HG03045 (cell line): Measurements from ENCODE around the gene COBL.

Experiments
- ATAC-seq: cut with Tn5 transposase; IDR thresholded peaks from one replicate; pipeline ENCODE4 v1.9.1; 2021; ENCODE audit warnings: mild to moderate bottlenecking, moderate library complexity; ENCODE audit not compliant: unreplicated experiment

The COBL gene

DNA sequence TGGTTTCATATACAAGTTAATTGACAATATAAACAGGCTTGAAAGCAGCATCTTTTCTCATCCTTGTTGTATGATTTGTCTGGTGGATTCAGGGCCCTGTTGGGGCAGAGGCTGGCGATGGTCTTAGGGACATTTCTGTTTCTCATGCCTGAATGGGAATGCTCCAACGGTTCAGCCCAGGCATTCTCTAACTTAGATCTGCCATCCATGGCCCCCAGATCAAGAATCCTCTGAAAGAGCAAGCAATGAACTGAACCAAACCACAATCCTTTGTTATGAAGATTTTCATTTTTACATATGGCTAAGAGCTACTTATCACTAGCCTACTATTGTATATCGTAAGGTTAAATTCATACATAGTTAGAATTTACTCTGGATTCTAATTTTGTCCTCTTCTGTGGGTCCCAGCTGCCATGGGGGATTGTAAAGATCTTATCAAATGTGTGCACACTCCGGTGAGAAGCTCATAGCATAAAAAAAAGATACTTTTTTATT, 163.9 kb downstream of the COBL start:
- ATAC-seq, result no peak

DNA sequence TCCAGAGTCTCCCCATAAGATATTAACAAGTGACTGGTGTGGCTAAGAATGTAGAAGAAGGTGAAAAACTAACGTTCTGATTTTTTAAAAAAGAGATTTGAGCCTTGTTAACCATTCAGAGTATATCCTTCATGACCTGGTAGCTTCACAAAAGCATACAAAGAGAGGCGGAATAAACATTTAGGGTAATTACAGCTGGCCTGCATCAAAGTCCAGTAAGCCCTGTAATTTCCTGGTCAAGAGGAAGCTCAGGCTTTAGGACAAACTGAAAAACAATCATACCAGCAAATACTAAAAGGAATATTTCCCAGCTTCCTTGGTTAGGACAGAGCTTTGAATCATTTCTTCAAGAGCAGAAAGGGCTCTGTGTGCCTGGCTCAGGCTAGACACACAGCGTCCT, 165.2 kb downstream of the COBL start:
- no peak for ATAC-seq

DNA sequence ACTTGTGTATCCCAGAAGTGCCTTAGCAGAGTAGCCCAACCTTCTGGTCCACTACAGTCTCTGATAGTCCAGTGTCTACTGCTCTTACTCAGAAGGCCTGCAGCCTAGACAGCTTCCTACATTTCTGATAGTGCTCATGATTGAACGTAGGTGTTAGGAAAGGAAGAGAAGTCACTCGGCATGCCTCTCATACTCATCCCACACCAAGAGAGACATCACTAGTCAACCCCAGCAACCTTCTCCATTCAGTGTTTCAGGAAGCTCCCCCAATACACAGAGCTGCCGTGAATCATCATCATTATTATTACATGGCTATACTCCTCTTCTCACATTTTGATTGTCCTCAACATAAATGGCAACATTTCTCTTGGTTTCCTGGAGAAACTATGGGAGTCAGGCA, 166.4 kb downstream of the COBL start:
- ATAC-seq, result no peak

DNA sequence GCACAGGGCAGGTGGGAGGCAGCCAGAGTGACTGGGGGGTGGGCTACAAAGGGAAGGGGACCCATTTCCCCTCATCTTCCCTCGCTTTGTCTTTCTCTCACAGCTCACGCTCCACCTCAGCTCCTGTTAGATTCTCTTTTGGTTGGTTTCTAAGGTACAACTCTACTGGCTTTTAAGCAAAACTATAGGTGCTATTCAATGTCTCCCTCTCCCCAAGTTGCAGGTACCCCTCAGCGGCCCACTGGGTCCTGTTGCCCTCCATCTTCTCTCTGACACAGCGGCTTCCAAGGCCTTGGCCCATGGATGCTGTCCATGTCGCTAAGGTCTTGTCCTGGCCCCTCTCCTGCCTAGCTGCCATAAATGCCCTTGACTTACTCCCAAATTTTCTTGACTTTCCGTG, 168.4 kb downstream of the COBL start:
- no peak for ATAC-seq

DNA sequence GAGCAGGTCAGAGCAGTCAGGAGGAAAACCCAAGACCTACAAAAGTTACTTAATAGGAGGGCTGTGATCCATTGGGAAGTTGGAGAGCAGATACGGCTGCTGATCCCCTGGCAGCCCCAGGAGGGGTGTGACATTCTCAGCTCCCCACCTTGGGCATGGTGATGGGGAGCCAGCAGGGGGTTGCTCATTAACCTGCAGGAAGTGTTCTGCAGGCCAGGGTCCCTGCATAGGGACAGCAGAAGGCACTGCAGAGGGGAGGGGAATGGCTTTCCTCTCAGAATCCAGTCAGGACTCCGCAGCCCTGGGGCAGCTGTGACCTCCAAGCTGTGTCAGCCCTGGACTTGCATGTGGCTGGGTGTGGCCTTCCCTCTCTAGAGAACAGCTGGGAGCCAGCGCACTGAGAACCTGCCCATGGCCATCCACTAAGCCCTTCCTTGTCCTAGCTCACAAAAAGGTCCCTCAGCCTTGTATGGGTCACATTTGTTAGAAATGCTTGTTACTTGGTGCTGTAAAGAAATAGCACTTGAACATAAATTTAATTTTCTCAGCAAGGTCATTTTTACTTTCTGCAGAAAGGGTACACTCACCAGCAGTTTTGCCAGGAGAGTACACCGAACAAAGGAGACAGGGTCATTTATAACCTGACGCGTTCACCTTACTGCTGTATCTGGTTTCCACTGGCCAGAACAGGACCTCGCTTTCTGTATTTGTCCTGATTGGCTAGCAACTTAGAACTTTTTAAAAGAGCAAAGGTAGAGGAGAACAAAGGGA, 169.6 kb downstream of the COBL start:
- ATAC-seq, result no peak

DNA sequence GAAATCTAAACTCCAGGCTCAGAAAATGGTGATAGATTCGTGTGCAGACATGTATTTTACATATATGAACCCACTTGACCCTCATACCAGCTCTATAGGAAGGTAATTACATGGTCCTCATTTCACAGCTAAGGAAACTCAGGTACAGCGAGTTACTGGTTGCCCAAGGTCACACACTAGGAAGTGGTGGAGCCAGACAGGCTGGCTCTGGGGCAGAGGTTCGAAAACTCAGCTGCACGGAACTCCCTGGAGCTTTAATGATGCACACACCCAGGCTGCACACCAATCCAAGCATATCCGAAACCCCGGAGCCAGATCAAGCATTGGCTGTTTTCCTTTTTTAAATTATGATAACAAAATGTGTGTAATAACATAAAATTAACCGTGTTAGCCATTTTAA, 172.4 kb downstream of the COBL start:
- ATAC-seq, result no peak

DNA sequence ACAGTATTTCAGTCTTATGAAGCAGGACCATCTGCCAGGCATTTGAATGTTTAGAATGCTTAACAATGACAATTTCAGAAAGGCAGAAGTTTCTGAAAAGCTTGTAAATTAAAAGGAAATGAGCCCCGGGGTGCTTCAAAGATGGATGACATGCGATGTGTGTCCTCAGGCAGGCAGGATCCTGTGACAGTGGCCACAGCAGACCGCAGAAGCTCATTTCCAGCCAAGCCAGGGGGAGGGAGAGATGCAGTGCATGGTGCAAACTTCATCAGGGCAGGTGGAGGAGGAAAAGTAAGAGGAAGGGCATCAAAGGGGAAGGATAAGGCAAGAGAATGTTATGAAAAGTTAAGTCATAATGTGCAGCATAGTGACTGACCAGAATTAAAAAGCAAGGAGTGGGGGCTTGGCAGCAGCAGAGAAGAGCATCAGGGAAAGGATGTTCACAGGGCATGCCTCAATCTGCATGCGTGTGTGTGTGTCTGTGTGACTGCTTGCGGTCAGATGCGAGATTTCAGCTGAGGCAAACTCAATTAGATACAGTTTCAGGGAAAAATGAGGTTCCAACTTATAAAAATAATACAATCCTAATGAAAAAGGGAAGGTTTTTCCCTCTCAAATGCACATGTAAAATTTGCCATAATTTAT, 173.7 kb downstream of the COBL start:
- no peak for ATAC-seq

DNA sequence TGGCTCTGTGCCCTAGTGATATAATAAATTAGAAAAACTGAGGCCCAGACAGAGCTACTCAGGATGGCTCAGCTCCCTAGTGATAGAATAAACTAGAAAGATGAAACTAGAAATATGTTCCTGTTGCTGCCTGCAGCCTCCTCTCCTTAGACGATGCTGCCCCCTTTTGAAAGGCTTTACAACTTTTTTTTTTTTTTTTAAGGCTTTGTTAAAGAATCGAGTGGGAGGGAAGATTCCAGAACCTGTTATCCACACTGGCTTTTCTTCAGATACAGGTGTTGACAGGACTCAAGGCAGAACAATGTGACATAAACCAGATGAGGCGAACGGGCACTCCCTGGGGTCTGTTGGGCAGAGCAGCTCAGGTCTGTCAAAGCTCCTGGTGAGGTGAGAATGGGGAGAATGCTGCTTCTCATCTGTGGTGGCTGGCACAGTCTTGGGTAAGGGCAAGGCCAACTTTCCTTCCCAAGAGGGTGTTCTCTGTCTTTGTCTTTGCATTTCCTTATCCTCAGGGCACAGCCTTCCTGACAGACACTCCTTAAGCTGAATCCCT, 175.1 kb downstream of the COBL start:
- no peak for ATAC-seq

DNA sequence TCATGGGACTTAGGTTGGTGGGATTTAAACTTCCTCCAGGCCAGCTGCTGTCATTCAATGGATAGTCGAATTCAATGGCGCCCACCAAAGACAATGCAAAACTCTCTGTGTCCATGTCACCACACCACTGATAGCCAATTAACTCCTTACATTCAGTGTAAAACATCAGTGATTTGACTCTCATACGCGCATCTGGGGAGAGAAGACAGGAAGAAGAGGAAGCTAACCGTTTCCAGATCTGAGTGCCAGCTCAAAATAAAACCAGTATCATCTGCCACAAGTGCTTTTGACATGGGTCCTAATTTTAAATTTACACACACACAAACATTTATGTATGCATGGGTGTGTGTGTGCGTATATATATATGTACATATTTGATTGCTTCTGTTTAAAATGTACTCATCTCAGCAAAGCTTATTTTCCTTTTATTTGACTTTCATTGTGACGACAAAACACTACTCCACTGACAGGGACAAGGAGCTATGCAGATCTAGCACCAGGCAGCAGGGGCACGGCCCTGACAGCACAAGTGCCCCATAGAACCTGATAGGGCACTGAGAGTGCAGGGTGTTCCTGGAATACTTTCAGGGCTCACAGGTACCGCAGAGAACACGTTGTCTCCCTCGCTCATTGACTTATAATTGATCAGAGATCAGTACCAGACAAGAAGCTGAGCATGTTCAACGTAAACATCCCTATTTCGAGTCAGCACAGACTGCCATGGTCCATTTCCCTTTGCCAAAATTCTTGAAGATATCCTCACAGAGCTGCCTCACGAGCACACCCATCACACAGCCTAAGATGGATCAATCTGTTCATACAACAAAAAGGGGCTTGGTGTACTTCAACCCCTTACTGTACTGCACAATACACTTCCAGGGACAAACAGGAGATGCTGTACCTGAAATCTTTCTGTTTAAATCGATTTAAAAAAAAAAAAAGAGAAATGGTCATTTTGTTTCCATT, 176.1 kb downstream of the COBL start:
- no peak for ATAC-seq

DNA sequence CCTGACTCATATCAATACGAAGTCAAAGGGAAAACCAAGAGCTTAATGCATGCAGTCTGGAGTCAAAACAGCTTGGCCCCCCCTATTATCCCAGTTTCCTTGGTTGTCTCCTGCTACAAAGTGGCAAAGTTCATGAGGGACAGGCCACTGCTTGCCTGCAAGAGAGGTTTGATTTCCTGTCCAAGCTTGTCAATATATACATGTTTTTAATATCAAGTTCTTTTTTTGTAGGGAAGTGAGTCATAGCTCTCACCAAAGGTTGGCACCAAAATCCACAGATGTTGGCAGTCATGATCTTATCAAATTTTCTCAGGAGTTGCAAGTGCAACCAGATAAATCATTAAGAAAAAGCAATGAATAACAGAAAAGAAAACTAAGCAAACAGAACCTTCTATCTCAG, 176.8 kb downstream of the COBL start:
- no peak for ATAC-seq

DNA sequence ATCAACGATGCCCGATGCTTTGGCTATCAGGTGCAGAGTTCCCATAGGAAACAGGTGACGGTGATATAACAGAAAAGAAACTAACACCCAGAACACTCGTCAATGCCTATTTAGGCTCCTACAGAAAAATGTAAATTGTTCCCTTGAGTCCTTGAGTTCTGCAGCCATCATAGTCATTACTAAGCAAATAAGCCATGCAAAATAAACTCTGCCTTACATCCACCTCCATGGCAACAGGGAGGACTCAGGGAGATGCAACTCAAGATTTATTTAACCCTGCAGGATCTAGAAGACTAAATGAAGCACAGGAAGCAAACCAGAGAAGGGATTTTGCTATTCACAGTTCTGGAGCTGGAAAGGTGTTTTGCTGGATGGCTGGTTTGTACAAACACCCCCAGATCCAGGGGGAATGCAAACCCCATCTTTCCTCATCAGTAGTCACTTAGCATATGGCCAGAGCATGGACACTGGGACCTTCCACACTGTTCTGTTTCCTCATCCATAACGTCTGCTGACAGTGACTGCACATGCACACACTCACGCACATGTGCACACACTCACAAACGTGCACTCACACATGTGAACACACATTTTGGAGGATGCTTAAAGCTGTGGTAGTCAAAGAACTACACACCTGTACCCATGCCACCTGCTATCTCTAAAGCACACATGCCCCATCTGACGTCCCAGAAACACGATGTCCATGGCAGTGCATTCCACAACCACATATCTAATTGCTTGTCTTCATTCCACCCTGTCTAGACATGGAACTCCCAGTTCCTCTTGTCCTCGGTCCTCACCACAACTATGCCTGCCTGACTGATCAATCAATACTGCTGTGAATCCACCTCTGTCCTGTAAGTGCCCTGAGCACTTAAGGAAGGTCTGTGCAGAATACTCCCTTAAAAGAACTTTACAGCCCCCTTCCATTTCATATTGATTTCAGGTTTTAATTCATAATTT, 178.2 kb downstream of the COBL start:
- no peak for ATAC-seq

DNA sequence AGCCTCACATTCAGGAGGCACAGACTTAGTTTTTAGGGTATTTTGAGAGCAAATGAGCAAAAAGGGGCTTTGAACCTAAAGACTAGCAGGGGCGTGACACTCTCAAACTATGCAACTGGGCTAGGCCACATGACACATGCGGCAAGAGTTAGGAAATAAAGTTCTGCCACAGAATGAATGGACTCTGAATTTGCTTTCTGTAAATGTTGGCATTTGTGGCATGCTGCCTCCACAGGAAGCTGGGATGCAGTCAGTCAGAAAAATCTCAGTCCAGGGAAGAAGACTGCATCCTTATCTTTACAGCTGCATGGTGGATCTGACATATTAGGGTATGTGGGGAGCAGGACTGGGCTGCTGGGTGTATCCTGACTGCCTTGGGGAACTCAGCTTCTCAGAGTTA, 181.0 kb downstream of the COBL start:
- ATAC-seq, result no peak

DNA sequence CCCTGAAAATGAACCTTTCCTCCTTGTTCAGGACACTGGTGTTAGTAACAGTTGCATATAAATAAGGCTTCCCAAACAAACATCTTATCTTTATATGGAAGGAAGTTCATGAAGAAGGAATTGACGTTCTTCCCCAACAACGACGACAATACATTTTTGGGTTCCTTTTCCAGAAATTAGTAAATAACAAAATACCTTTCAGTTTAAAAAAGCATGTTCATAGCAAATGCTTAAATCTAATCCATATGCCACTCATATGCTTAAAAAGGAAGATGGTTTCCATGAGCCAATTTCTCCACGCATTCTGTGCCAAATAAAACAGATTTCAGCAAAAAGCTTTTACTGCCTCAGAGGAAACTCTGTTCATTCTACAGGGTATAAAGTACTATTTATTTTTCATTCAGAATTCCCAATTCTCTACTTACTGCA, 182.6 kb downstream of the COBL start:
- ATAC-seq, result no peak

DNA sequence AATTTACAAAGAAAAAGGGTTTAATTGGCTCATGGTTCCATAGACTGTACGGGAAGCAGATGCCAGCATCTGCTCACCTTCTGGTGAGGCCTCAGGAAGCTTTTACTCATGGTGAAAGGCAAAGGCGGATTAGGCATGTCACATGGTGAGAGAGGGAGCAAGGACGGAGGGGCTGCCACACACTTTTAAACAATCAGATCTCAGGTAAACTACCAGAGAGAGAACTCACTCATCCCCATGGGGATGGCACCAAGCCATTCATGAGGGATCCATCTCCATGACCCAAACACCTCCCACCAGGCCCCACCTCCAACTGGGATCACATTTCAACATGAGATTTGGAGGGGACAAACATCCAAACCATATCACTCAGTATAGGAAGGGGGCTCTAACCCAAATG, 183.9 kb downstream of the COBL start:
- ATAC-seq, result no peak

DNA sequence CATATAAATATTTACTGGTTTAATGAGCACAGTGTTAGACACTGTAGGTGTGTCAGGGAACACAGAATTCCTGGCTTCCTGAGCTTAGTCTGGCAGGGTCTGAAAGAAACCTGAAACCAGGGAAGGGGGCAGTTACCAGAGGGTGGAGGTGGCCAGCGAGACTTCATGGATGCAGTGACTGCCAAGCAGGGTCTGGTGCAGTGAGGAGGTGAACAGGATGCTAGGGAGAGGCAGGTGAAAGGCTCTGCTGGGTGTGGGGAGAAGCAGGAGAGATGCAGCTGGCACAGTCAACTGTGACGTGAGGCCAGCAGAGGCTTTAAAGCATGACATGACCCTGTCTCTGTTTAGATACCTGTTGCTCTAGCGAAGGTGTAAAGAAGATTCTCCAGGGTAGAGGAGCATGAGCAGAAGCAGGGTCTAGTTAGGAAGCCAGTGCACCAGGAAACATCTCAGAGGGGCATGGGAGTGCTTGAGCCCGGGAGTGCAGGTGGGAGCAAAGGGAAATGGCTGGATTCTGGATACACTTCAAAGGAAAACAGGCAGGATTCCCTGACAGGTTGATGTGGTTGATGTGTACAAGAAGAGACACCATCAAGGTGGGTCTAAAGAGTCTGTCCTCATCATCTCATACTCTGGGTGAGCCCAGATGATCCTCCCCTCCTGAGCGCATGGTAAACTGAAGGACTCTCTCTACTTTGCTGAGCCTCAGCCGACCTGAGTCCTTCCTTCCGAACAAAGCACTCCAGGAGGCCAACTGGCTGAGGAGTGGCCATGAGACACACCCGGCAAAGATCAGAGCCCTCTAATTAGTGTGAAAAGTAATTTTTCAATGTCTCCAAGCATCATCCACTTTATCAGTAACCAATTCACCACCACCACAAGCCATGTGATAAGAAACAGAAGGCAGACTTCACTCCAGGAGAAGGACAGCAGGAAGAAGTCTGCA, 186.8 kb downstream of the COBL start:
- no peak for ATAC-seq

DNA sequence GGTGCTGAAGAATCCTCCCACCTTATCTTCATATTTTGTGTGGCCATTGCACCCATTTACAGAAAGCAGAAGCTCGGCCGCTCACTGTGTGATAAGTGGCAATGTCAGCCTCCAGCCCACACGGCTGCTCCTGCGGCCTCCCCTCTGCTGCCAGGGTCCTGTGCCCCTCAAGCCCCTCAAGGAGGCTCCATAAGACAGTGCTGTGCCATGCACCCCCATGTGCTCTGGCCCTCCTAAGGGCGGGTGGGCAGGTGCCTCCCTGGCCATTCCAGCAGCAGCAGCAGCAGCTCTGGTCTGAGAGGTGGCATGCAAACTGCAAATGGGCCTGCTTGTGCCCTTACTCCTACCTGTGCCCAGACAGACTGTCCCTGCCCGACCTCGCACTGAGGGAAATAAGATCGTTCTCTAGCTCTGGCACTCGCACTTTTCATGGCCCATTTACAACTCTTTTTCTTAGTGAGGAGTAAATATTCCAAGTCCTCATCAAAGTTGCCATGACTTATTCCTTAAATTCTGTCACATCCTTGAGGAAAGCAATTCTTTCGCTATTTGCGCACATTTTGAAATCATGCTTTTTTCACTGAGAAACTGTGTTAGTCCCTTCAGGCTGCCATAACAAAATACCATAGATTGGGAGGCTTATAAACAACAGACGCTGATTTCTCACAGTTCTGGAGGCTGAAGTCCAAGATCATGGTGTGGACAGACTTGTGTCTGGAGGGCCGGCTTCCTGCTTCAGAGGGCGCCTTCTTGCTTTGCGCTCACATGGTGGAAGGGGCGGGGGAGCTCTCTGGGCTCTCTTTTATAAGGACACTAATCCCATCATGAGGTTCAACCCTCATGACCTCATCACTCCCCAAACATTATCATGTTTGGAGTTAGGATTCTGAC, 187.8 kb downstream of the COBL start:
- ATAC-seq, result no peak

DNA sequence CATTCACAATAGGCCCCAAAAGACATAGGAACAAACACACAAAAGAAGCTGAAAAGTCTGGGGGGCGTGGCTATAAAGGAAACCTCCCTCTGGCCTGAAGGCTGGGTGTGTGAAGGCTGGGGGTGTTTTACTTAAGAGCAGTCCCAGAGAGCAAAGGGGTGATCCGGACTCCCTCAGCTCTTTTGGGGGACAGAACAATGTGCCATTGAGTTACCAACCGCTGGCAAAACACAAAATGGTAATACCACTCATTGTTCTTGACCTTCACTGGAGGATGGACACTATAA, 189.0 kb downstream of the COBL start:
- ATAC-seq, result no peak
